MM.1S (cell line): Measurements from ENCODE around the gene STK36.

ENCODE experiments used
- DNase-seq: peaks from one replicate; pipeline ENCODE4 v3.0.0-alpha.2; 2015
- H2AFZ ChIP-seq: fragments of 300-600 bp; sonication (generic); 2 replicates; pipeline ENCODE4 v1.6.0; 2016; ENCODE audit warnings: antibody characterized with exemption, low read length
- H3F3A ChIP-seq: fragments of 300-600 bp; sonication (generic); 2 replicates; pipeline ENCODE4 v1.6.1; 2016; ENCODE audit warnings: mild to moderate bottlenecking, antibody characterized with exemption, low read length, moderate library complexity, mixed read lengths; ENCODE audit not compliant: insufficient read depth
- H3K27ac ChIP-seq: fragments of 300-600 bp; sonication (generic); 2 replicates; pipeline ENCODE4 v1.5.1; 2016; ENCODE audit warnings: mild to moderate bottlenecking, low read length
- H3K27me3 ChIP-seq: fragments of 300-600 bp; sonication (generic); replicated peaks from 2 replicates; pipeline ENCODE4 v1.6.0; 2016; ENCODE audit warnings: low read length; ENCODE audit not compliant: insufficient read depth
- H3K36me3 ChIP-seq: fragments of 300-600 bp; sonication (generic); replicated peaks from 2 replicates; pipeline ENCODE4 v1.6.1; 2016; ENCODE audit warnings: mild to moderate bottlenecking, low read length, mixed read lengths; ENCODE audit not compliant: insufficient read depth
- H3K4me1 ChIP-seq: fragments of 300-600 bp; sonication (generic); 2 replicates; pipeline ENCODE4 v1.6.1; 2016; ENCODE audit warnings: low read length, mixed read lengths
- H3K4me2 ChIP-seq: fragments of 300-600 bp; sonication (generic); 2 replicates; pipeline ENCODE4 v1.6.0; 2016; ENCODE audit warnings: low read depth, low read length
- H3K4me3 ChIP-seq: fragments of 300-600 bp; sonication (generic); 2 replicates; pipeline ENCODE4 v1.5.1; 2016; ENCODE audit warnings: low read length, mixed read lengths
- H3K79me2 ChIP-seq: fragments of 300-600 bp; sonication (generic); 2 replicates; pipeline ENCODE4 v1.6.1; 2016; ENCODE audit warnings: mixed run types, low read length, mixed read lengths
- H3K9ac ChIP-seq: fragments of 300-600 bp; sonication (generic); 2 replicates; pipeline ENCODE4 v1.6.1; 2016; ENCODE audit warnings: low read length, mixed read lengths
- H3K9me2 ChIP-seq: fragments of 300-600 bp; sonication (generic); replicated peaks from 2 replicates; pipeline ENCODE4 v1.6.1; 2016; ENCODE audit warnings: mild to moderate bottlenecking, low read length, mixed read lengths; ENCODE audit not compliant: insufficient read depth
- H3K9me3 ChIP-seq: fragments of 300-600 bp; sonication (generic); replicated peaks from 2 replicates; pipeline ENCODE4 v1.6.1; 2016; ENCODE audit warnings: mild to moderate bottlenecking, low read length, mixed read lengths; ENCODE audit not compliant: insufficient read depth
- H4K20me1 ChIP-seq: fragments of 300-600 bp; sonication (generic); 2 replicates; pipeline ENCODE4 v1.6.1; 2016; ENCODE audit warnings: mild to moderate bottlenecking, low read length, moderate library complexity, mixed read lengths; ENCODE audit not compliant: insufficient read depth
- CTCF ChIP-seq: fragments of 300-600 bp; sonication (generic); IDR thresholded peaks from 2 replicates; pipeline ENCODE4 v1.5.1; 2016; ENCODE audit warnings: antibody characterized with exemption, low read length, mixed read lengths
- EZH2 ChIP-seq: fragments of 300-600 bp; sonication (generic); optimal IDR thresholded peaks from 2 replicates; pipeline ENCODE3; 2017; ENCODE audit warnings: low read depth, mild to moderate bottlenecking, antibody characterized with exemption, low read length, mixed read lengths
- EZH2phosphoT487 ChIP-seq: fragments of 300-600 bp; sonication (generic); IDR thresholded peaks from 2 replicates; pipeline ENCODE4 v1.6.1; 2018; ENCODE audit warnings: antibody characterized with exemption, low read length

STK36 gene

DNA sequence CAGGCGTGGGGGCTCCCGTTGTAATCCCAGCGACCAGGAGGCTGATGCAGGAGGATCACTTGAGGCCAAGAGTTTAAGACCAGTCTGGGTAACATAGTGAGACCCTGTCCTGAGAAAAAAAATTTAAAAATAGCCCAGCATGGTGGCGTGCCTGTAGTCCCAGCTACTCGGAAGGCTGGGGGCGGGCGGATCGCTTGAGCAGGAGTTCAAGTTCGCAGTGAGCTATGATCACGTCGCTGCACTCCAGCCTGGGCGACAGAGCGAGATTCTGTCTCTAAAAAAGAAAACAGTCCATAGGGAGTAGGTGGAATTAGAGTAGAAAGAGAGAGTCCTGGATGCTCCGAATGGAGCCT is 38.4 kb downstream of the STK36 start:
- H3K4me2 ChIP-seq = peak overlapping the region; percentile 19; the same call in 1 of the 2 replicates
- DNase-seq = no peak

DNA sequence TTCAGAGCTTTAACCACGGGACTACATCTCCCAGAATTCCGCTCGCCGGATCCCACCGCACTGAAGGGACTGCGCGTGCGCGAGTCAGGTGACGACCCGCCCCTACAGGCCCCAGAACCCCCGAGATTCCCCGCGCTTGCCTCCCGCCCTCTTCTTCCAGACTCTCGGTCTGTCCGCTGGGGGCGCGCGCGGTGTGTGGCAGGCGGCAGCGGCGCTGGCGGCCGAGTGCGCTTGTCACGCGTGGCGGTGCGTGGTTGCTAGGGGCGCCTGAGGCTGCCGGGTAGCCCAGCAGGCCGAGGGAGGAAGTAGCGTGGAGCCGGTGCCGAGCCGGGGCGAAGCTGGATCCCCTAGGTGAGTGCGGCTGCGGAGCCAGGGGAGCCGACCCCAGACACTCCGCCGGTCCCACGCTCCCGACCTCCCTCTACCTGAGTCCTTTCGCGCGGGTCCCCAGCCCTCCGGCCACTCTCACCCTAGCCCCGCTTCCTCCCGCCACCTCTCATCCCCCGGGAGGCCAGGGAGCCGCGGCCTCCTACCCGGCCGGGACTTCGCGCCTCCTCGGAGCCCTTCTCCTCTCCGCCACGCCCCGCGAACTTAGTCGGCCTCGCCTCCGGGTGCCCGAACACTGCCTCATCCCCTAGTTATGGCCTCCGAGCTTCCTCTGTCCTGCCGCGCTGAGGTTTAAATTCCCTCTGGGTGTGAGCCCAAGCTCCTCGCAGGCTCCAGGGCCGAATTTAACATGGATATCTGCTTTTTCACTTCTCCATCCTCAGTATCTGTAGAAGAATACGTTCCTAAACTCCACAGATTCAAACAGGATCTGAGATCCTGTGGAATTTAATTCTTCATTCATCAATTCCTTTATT is 39.0 kb downstream of the STK36 start, which contains the start of gene TTLL4:
TSS of gene TTLL4 (plus strand) at position 149 of the 863 bp plus-strand sequence. CDS start 26,842 bp downstream, outside the sequence.
- Histone ChIP-seq H3K4me2 (peak within 1 kb of the TSS; percentile 65), H2AFZ (peak within 1 kb of the TSS; percentile 87), H3F3A (peaks cover 18% of the 10 kb centered on the region), H3K4me1 (peaks cover 16% of the 10 kb centered on the region), H3K27ac (peak within 1 kb of the TSS; percentile 58; the same call in 1 of the 2 replicates), H3K36me3 (no peaks in the 10 kb centered on the region), H3K9ac (peak within 1 kb of the TSS; percentile 92), H3K4me3 (peak within 1 kb of the TSS; percentile 85), H4K20me1 (no peaks in the 10 kb centered on the region), H3K79me2 (peaks cover 50% of the 10 kb centered on the region), H3K9me2 (no peaks in the 10 kb centered on the region), H3K27me3 (no peaks in the 10 kb centered on the region), H3K9me3 (no peaks in the 10 kb centered on the region)
- DNase-seq = peak; percentile 97
- no peak for TF ChIP-seq EZH2
- TF ChIP-seq EZH2phosphoT487 = no peak
- peak; percentile 83 for TF ChIP-seq CTCF

More for the DNA sequence above, 38.4 kb downstream of the STK36 start:
- Histone ChIP-seq H3K27ac (no peak overlapping the region), H4K20me1 (no peaks in the 10 kb centered on the region), H3K36me3 (no peaks in the 10 kb centered on the region), H3K9me2 (no peaks in the 10 kb centered on the region), H2AFZ (no peak overlapping the region; the same call in 1 of the 2 replicates), H3F3A (peaks cover 18% of the 10 kb centered on the region), H3K79me2 (peaks cover 44% of the 10 kb centered on the region), H3K9me3 (no peaks in the 10 kb centered on the region), H3K27me3 (no peaks in the 10 kb centered on the region), H3K9ac (no peak overlapping the region), H3K4me3 (no peak overlapping the region), H3K4me1 (peaks cover 16% of the 10 kb centered on the region)
- no peak for TF ChIP-seq EZH2phosphoT487
- TF ChIP-seq EZH2 = no peak

GRCh38 chr2:218711550-218711929 is 39.7 kb downstream of the STK36 start:
- Histone ChIP-seq H2AFZ (no peak overlapping the region), H3K36me3 (no peaks in the 10 kb centered on the region; the same call in 1 of the 2 replicates), H3K9me3 (no peaks in the 10 kb centered on the region), H3K9me2 (no peaks in the 10 kb centered on the region), H3K4me1 (peaks cover 19% of the 10 kb centered on the region), H4K20me1 (no peaks in the 10 kb centered on the region), H3K4me2 (peak overlapping the region; percentile 65), H3K9ac (peak overlapping the region; percentile 92), H3K27me3 (no peaks in the 10 kb centered on the region), H3K4me3 (peak overlapping the region; percentile 85), H3F3A (peaks cover 18% of the 10 kb centered on the region), H3K27ac (peak overlapping the region; percentile 58; the same call in 1 of the 2 replicates), H3K79me2 (peaks cover 56% of the 10 kb centered on the region)
- DNase-seq = no peak
- no peak for TF ChIP-seq EZH2phosphoT487
- TF ChIP-seq CTCF = no peak
- TF ChIP-seq EZH2 = no peak
